Gastroesophageal sphincter (tissue), 3 donors: ENCODE measurements around the gene BLOC1S5.

ENCODE experiments used
- EP300 ChIP-seq: sonication (generic); formaldehyde crosslinking; IDR thresholded peaks from one replicate; pipeline ENCODE4 v1.6.1; 2017; ENCODE audit warnings: antibody characterized with exemption, mild to moderate bottlenecking
- POLR2AphosphoS5 ChIP-seq: sonication (generic); formaldehyde crosslinking; IDR thresholded peaks from one replicate; pipeline ENCODE4 v1.6.1; 2017; ENCODE audit warnings: antibody characterized with exemption
- TF ChIP-seq, protein P1 (sequence below), 4 experiments: fragments of 200-600 bp in 2 of 4; fragments of 450-650 bp in 2 of 4; sonication (generic) in 1 of 4; IDR thresholded peaks; one replicate each; pipeline ENCODE4 v1.5.1; 2017 to 2019; ENCODE audit warnings: antibody characterized with exemption in 4 of 4, mild to moderate bottlenecking in 2 of 4, moderate library complexity in 2 of 4

DNA sequence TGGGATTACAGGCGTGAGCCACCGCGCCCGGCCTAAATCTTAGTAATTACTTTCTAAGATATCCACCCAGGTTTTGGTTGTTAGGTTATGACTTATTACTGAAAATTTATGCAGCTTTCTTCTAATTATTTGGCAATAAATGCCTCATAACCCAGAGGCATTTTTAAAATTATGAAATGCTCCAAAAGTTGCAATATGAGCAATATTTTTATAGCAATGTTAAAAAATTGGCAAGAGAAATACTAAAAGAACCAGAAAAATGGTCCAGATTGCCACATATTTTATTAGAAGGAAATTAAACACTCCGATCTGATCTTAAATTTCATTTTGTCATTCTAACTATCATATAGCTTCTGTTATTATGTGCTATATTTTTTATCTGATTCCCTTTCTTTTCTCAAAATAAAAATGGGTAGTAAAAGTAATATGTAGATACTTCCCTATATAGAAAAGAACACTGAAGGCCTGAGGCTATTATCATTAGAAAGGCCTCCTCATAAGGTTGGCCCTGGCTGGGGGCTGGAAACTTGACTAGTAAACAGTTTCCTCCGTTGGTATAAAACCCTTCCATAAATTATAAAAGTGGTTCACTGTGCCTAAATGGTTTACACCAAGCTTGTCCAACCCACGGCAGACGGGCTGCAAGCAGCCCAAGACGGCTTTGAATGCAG is 22.1 kb downstream of the BLOC1S5 start:
- TF ChIP-seq, protein P1, sequence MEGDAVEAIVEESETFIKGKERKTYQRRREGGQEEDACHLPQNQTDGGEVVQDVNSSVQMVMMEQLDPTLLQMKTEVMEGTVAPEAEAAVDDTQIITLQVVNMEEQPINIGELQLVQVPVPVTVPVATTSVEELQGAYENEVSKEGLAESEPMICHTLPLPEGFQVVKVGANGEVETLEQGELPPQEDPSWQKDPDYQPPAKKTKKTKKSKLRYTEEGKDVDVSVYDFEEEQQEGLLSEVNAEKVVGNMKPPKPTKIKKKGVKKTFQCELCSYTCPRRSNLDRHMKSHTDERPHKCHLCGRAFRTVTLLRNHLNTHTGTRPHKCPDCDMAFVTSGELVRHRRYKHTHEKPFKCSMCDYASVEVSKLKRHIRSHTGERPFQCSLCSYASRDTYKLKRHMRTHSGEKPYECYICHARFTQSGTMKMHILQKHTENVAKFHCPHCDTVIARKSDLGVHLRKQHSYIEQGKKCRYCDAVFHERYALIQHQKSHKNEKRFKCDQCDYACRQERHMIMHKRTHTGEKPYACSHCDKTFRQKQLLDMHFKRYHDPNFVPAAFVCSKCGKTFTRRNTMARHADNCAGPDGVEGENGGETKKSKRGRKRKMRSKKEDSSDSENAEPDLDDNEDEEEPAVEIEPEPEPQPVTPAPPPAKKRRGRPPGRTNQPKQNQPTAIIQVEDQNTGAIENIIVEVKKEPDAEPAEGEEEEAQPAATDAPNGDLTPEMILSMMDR (IDR thresholded peaks at IDR 0.05), result no peak
- no peak for TF ChIP-seq POLR2AphosphoS5
- TF ChIP-seq EP300, result no peak
